Measurements from ENCODE around the gene NIPSNAP3A. TPM values are rescaled to one million over a fixed set of nuclear protein-coding genes. Genes with fewer than 3 reads are reported as not detected.

The NIPSNAP3A gene
- total and polyA plus RNA-seq, 12 donors: 10.2 to 34.9 (median 24.3) TPM

- ATAC-seq: no peak
- peaks cover 0 to 100% (median 65%) of the 10 kb centered on the region in 9 donors for H3K36me3 ChIP-seq
These were observed 40.0 kb downstream of the NIPSNAP3A start for GRCh38 chr9:104787306-104788015.

GRCh38 chr9:104788251-104788650, 40.8 kb downstream of the NIPSNAP3A start:
- no peak for DNase-seq
- Histone ChIP-seq H3K36me3 (peaks cover 0 to 100% (median 71%) of the 10 kb centered on the region in 9 donors), H3K27ac (no peak overlapping the region), H3K9me3 (no peaks in the 10 kb centered on the region), H3K27me3 (no peaks in the 10 kb centered on the region), H3K4me3 (no peak overlapping the region), H3K4me1 (peaks cover 0 to 7% (median 0%) of the 10 kb centered on the region in 9 donors)
- intact Hi-C loops (cut with DNase I): no loop called here
- peak in 1 of 8 donors; percentile 43 for ATAC-seq
- no peak for TF ChIP-seq CTCF (IDR thresholded peaks at IDR 0.05)
- WGBS, 2 donors: 78 to 83% methylated on average over 3 of the region's 3 CpGs

More at GRCh38 chr9:104787306-104788015, 40.0 kb downstream of the NIPSNAP3A start:
- TF ChIP-seq CTCF (IDR thresholded peaks at IDR 0.05): no peak
- H3K27ac ChIP-seq: no peak overlapping the region
- no peak overlapping the region for H3K4me3 ChIP-seq
- peaks cover 0 to 7% (median 0%) of the 10 kb centered on the region in 9 donors for H3K4me1 ChIP-seq
- no peaks in the 10 kb centered on the region for H3K9me3 ChIP-seq
- DNase-seq: no peak
- H3K27me3 ChIP-seq: no peaks in the 10 kb centered on the region
- WGBS, 2 donors: 56 to 62% methylated on average over 7 of the region's 7 CpGs
- intact Hi-C loops (cut with DNase I): no loop called here

GRCh38 chr9:104794070-104794469, 46.6 kb downstream of the NIPSNAP3A start:
- DNase-seq (no peak), ATAC-seq (no peak)
- whole genome bisulfite sequencing, 2 donors: 96 to 99% methylated on average over 2 of the region's 2 CpGs
- Histone ChIP-seq H3K4me3 (no peak overlapping the region), H3K36me3 (peaks cover 0 to 100% (median 65%) of the 10 kb centered on the region in 9 donors), H3K27me3 (no peaks in the 10 kb centered on the region), H3K4me1 (peaks cover 0 to 25% (median 0%) of the 10 kb centered on the region in 9 donors), H3K27ac (no peak overlapping the region), H3K9me3 (no peaks in the 10 kb centered on the region)
- intact Hi-C loops (cut with DNase I): no loop called here
- no peak for TF ChIP-seq CTCF (IDR thresholded peaks at IDR 0.05)

GRCh38 chr9:104795082-104795481, 47.6 kb downstream of the NIPSNAP3A start:
- Histone ChIP-seq H3K36me3 (peaks cover 0 to 99% (median 62%) of the 10 kb centered on the region in 9 donors), H3K4me3 (no peak overlapping the region), H3K4me1 (peaks cover 0 to 25% (median 0%) of the 10 kb centered on the region in 9 donors), H3K27ac (no peak overlapping the region), H3K27me3 (no peaks in the 10 kb centered on the region), H3K9me3 (no peaks in the 10 kb centered on the region)
- WGBS, 2 donors: 51 to 72% methylated on average over 1 of the region's 1 CpG
- DNase-seq (no peak), ATAC-seq (peak in 2 of 8 donors; percentile 44 to 58)
- intact Hi-C loops (cut with DNase I): no loop called here
- TF ChIP-seq CTCF (IDR thresholded peaks at IDR 0.05): no peak
